GM19397 (cell line): ENCODE measurements around the gene EHF.
"Not testable (repeated sequence)": the region's sequence is repeated elsewhere in the genome, so short reads cannot be mapped to it uniquely, and the experiment has no call there.

Experiments
- ATAC-seq: cut with Tn5 transposase; IDR thresholded peaks from one replicate; pipeline ENCODE4 v1.9.1; 2021; ENCODE audit warnings: mild to moderate bottlenecking, moderate library complexity; ENCODE audit not compliant: unreplicated experiment

EHF gene

GRCh38 chr11:34665077-34665835, 44.4 kb downstream of the EHF start:
- ATAC-seq, result no peak

GRCh38 chr11:34667810-34668582, 47.1 kb downstream of the EHF start:
- no peak for ATAC-seq

- no peak for ATAC-seq
These were observed 47.7 kb downstream of the EHF start for GRCh38 chr11:34668583-34669053.

GRCh38 chr11:34669458-34669857, 48.6 kb downstream of the EHF start:
- ATAC-seq, result no peak

- ATAC-seq, result no peak
These were observed 50.2 kb downstream of the EHF start for GRCh38 chr11:34671117-34671516.

GRCh38 chr11:34671946-34672345, 51.1 kb downstream of the EHF start:
- ATAC-seq, result no peak

GRCh38 chr11:34674038-34674437, 53.1 kb downstream of the EHF start:
- ATAC-seq, result no peak

GRCh38 chr11:34676227-34676626, 55.3 kb downstream of the EHF start:
- ATAC-seq, result no peak

- ATAC-seq, result no peak
These were observed 58.8 kb downstream of the EHF start for GRCh38 chr11:34679681-34680080.

GRCh38 chr11:34680206-34680605, 59.3 kb downstream of the EHF start:
- no peak for ATAC-seq

GRCh38 chr11:34680918-34681586, 60.2 kb downstream of the EHF start:
- ATAC-seq, result no peak

GRCh38 chr11:34682825-34683224, 61.9 kb downstream of the EHF start:
- no peak for ATAC-seq

- no peak for ATAC-seq
These were observed 62.5 kb downstream of the EHF start for GRCh38 chr11:34683396-34683795.

GRCh38 chr11:34685864-34686263, 65.0 kb downstream of the EHF start:
- no peak for ATAC-seq

- not testable (repeated sequence) for ATAC-seq
These were observed 71.4 kb downstream of the EHF start for GRCh38 chr11:34692299-34692698.

GRCh38 chr11:34696862-34697261, 76.0 kb downstream of the EHF start:
- ATAC-seq, result no peak

GRCh38 chr11:34706709-34707461, 86.0 kb downstream of the EHF start:
- ATAC-seq, result no peak

GRCh38 chr11:34707462-34707840, 86.6 kb downstream of the EHF start:
- ATAC-seq, result no peak
